ENCODE results near the gene CTSD.
"Not testable (repeated sequence)": the region's sequence is repeated elsewhere in the genome, so short reads cannot be mapped to it uniquely, and the experiment has no call there.

The CTSD gene

GRCh38 chr11:1770061-1770460, 6.3 kb upstream of the CTSD start:
- DNase-seq (ENCODE audit: insufficient read length, low spot score), result no peak
- no peak for TF ChIP-seq POLR2A (IDR thresholded peaks at IDR 0.05; ENCODE audit: low read depth, low read length)
- no peak for FAIRE-seq

GRCh38 chr11:1769304-1769936, 5.7 kb upstream of the CTSD start:
- FAIRE-seq; DNase-seq (ENCODE audit: insufficient read length, low spot score): not testable (repeated sequence)

GRCh38 chr11:1768141-1768469, 4.4 kb upstream of the CTSD start:
- no peak for TF ChIP-seq POLR2A (IDR thresholded peaks at IDR 0.05; ENCODE audit: low read depth, low read length)
- no peak for DNase-seq (ENCODE audit: insufficient read length, low spot score)
- no peak for FAIRE-seq

GRCh38 chr11:1767399-1768140, 3.8 kb upstream of the CTSD start:
- DNase-seq (ENCODE audit: insufficient read length, low spot score), result no peak
- TF ChIP-seq POLR2A (IDR thresholded peaks at IDR 0.05; ENCODE audit: low read depth, low read length), result no peak
- no peak for FAIRE-seq

GRCh38 chr11:1766719-1767398, 3.1 kb upstream of the CTSD start:
- FAIRE-seq (no peak), DNase-seq (ENCODE audit: insufficient read length, low spot score) (no peak)
- TF ChIP-seq POLR2A (IDR thresholded peaks at IDR 0.05; ENCODE audit: low read depth, low read length), result no peak

- DNase-seq (ENCODE audit: insufficient read length, low spot score), result no peak
- FAIRE-seq, result no peak
- TF ChIP-seq POLR2A (IDR thresholded peaks at IDR 0.05; ENCODE audit: low read depth, low read length), result no peak
Observed at GRCh38 chr11:1765871-1766718, 2.4 kb upstream of the CTSD start.

GRCh38 chr11:1763336-1763795, 361 bp downstream of the CTSD start:
- DNase-seq (ENCODE audit: insufficient read length, low spot score) (peak; percentile 60), FAIRE-seq (no peak)
- no peak for TF ChIP-seq POLR2A (IDR thresholded peaks at IDR 0.05; ENCODE audit: low read depth, low read length)

GRCh38 chr11:1762537-1763302, 1.0 kb downstream of the CTSD start:
- DNase-seq (ENCODE audit: insufficient read length, low spot score) (peak; percentile 84), FAIRE-seq (no peak)
- TF ChIP-seq POLR2A (IDR thresholded peaks at IDR 0.05; ENCODE audit: low read depth, low read length), result no peak

- no peak for FAIRE-seq
- no peak for TF ChIP-seq POLR2A (IDR thresholded peaks at IDR 0.05; ENCODE audit: low read depth, low read length)
- DNase-seq (ENCODE audit: insufficient read length, low spot score), result no peak
Observed at GRCh38 chr11:1761857-1762536, 1.7 kb downstream of the CTSD start.

GRCh38 chr11:1761110-1761856, 2.4 kb downstream of the CTSD start:
- TF ChIP-seq POLR2A (IDR thresholded peaks at IDR 0.05; ENCODE audit: low read depth, low read length), result no peak
- FAIRE-seq (no peak), DNase-seq (ENCODE audit: insufficient read length, low spot score) (no peak)

- FAIRE-seq (no peak), DNase-seq (ENCODE audit: insufficient read length, low spot score) (peak; percentile 90)
- TF ChIP-seq POLR2A (IDR thresholded peaks at IDR 0.05; ENCODE audit: low read depth, low read length), result 0 out of 2 replicates have a peak, but pooled peaks have one; percentile 5
Observed at GRCh38 chr11:1760351-1761109, 3.2 kb downstream of the CTSD start.

Data from H54 (cell line).